Left renal cortex interstitium (tissue), 4 donors: ENCODE results near the gene ITPKB. TPM values are rescaled to one million over a fixed set of nuclear protein-coding genes. Genes with fewer than 3 reads are reported as not detected.
A peak's percentile ranks its signal among the peaks of the same experiment; 100 is the strongest.

Source experiments
- DNase-seq, 4 donors: peaks; one replicate each; pipeline ENCODE4 v3.0.0-alpha.2; 2013; ENCODE audit warnings: low read depth in 4 of 4, low spot score in 2 of 4, missing footprints in 1 of 4
- polyA plus RNA-seq, 4 donors: library from polyadenylated mRNA; unstranded; fragments of 120-200 nt; gene quantifications; one replicate each; pipeline ENCODE4 v1.2.1, GENCODE V29; 2013; ENCODE audit not compliant: insufficient read length in 4 of 4

The ITPKB gene
- polyA plus RNA-seq, 4 donors, result 22.4 to 28.6 (median 25.4) TPM

DNA sequence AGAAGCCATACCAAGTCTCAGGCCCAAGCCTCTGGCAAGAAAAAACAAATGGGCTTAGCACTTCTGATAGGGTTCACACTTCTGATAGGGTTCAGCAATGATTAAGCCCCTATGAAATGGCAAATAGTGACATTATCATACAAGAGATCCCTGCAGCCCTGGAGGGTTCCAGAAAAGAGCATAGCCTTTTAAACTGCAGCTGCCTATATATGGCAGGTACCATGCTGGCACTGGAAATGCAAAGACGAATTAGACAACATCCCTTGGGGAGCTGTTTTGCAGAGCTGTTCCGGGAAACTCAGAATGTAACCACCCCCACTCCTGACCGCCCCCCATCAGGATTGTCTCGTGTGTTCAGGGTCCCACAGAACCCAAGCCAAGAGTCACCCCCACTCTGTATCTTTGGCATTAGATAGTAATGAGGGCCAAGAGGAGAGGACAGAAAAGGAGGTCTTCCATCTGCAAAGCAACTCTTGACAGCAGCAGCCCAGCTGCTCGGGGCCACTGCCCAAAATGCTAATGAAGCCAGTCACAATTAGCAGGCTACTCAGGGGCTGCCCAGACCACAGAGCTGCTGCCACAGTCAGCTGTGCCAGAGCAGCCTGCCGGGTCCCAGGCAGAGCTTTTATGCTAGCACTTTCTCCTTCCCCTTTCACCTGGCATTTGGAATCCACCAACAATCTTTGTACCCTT is 50.9 kb downstream of the ITPKB start:
- DNase-seq, result no peak

DNA sequence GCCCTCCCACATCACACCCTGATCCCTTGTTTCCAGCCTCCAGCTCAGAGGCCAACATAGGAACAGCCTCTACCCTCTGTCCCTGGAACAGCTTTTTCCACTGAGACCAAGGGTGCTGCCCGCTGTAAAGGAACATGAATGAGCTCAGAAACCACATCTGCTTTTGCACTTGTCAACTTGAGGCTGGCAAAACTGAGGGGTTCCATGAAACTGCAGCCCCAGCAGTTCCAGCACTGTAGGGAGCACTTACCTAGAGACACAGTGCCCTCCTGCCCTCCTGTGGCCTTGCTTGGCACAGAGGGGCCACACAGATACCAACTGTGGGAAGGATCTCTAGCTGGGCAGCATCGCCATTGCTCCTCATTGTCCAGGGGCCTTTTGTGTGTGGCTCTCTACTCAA is 51.7 kb downstream of the ITPKB start:
- no peak for DNase-seq

DNA sequence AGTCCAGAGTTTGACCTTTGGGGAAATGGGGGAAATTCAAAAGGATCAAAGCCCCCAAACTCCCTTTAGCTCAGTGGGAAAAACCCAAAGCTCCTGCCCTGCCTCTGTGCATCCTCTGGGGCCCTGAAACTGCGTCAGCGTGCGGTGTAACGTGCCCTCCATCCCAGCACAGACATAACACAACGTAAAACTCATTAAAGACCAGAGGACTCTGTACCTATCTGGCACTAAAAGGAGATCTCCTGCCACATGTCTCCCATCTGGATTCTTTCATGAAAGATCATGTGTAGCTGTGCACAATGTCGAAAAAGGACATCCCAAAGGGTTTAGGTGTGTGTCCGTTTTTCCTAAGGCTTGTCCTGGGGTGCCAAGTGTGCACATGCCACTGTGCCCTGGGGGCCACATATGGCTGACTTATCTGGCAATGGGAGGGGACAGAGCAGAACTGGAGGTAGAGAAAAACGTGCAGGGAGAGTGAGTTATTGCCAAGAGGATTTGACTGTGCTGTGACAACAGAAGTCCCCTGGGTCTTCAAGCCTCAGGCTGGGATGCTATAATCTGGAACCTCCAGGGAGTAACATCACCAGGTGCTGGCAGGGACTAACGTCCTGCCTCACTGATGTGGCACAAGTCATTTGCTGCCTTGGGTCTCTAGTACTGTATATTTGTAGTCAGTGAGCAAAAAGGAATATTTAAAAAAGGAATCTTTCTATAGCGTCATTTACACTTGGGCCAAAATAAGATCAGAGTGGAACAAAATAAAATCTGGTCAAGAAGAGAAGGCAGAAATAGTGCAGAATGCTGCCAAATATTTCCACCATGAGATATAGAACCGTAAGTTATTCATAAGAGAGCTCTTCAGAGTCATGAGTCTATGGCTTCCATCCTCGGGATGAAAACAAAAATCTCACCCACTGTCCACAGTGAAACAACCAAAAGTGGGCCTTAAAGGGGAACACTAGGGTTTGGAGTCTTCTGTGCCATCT is 52.3 kb downstream of the ITPKB start:
- DNase-seq, result no peak

DNA sequence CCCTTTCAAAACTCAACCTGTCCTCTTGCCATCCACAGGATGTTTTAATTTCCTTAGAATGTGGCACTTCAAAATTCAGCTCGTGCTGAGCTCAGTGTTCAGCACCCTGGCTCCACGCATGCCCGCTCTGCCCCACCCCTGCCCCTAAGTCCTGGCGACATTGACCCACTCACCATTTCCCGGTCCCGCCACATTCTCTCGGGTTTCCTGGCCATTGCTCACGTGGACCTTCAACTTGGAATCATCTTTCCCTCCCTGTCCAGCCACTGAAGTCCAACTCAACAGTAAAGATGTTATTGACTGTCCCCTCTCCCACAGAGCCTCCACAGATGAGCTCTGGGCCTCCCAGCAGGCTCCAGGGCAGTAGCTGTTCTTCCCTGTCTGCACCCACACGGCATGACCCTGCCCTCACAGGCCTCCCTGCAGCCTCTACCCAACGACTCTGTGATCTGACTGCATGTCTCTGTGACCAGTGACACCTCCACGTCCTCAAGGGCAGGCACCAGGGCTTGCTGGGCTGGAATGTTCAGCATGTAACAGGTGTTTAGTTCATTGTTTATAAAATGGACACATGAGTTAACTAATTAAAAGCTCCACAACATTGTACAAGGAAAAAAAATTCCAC is 53.8 kb downstream of the ITPKB start:
- DNase-seq, result no peak

DNA sequence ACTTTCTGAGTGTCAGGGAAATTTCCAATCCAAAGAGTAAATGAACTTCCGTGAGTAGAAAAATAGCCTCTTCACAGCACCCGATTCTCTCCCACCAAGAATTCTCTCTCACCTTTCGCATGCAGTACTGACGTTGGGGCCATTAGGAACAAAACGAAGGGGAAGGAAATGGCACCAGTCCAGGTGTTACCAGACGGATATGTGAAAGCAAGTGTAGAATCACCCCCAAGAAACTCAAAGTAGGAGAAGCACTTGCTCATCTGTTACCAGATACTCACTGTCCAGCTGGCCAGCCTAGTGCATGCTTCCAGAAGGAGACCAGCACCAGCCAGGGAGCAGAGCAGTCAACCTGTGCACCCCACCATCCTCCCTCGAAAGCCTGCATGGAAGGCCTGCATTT is 55.1 kb downstream of the ITPKB start:
- DNase-seq, result no peak

DNA sequence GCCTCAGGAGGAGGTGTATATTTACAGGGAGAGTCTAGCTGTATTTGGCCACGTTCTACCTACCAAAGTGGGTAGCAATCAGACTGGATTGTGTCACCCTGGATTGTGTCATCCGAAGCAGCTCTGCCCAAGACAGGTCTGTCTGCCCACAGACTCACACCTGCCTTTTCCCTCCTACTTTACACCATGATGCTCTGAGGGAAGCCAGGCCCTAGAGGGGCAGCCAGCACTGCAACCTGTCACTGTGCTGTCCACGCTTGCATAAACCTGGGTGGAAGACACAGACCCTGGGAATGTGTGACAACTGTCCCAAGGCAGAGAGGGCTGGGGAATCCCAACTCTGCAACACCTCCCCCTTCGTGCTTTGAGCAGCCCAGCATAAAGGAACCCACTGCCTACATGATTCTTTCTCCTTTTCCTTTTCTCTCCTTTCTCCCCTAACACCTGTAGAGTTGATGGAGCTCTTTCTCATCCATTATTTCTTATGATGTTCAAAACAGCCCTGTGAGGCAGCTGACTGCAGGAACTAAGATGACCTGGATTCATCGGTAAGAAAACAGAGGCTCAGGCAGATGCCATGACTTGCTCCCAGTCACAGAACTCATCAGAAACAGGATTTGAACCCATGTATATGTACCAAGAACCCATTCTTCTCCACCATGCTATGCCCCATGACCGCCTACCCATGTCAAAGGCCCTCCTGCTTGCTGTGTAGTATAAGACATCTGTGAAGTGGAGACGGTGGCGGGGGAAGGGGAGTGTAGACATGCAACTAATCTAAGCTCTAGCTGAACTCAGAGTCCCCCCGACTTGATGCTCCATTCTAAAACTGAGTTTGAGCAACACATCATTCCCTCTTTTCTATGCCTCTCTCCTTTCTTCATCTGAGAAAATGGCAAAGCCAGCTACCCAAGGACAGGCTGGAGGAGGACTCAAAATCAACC is 55.9 kb downstream of the ITPKB start:
- no peak for DNase-seq

DNA sequence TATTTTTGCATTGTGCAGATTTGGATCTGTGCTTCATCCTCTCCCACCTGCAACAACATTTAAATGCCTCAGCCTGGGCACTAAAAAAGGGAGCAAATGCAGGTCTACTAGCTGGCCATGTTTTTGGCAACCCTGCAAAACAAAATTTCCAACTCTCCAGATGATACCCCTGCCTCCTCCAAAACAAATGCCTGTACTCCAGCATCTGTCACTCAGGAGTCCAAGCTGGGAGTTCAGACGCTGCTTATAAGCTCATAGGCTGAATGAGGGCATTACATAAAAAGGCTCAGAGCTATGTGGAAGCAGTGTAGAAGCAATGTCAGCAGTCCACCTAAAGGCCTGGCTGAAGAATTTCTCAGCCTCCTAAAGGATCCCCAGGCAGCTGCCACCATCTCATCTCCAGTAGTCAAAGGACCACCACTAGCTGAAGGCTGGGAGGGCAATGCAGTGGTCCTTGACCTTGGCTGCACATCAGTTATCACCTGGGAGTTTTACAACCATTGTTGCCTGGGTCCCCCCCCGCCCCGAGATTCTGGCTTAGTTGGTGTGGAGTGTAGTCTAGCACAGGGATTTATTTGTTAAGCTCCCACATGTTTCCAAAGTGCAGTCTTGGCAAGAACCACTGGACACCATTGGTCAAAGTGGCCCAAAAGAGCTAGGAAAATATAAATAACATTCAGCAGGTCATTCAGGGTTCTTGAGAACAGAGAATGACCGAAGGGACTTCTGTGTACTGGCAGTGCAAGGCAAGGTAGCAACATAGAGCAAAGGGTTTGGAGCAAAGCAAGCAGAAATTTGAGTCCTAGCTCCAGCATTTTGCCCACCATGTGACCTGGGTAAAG is 57.2 kb downstream of the ITPKB start:
- no peak for DNase-seq

DNA sequence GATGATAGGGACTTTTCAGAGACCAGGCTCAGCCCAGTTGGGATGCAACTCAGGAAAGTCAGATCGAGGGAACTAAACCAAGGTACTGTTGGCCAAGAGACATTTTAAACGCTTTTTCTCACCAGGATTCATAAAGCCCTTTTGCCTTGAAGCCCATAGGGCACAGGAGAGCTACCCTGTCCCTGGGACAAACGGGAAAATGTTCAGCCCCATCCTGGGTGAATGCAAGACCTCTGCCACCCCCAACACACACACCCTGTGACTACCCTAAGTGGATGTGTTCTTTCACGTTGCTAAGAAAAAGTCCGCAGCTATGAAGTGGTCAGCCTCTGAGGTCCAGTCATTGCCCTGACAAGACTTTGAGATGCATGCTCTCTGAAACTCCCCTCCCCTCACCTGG is 58.4 kb downstream of the ITPKB start:
- DNase-seq, result no peak

DNA sequence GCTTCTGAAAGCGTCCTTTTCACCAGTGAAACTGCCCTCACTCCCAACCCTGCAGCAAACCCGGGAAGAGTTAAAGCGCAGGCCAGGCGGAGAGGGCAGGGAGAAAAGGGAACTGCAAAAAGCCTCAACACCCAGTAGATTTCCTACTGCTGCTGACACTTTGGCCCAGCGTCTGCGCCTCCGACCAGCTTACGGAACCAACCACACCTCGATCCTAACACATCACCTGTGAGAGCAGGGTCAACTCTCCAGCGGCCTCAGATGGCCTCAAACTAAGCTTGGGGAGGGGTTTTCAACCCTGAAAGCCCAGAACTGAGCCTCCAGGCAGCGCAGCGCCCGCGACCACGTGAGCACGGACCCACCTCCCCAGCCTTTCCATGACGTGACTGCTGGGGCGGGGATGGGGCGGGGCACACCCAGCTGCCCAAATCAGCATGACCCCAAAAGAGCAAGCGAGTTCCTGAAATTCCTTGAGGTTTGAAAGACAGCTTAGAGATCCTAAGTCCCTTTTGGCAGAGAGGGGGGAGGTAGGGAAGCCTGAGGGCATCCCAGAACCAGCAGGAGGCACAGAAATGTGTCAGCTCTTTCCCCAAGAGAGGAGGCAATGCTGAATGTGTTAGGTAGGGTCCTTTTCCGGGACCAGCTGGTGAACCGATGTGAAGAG is 59.1 kb downstream of the ITPKB start:
- DNase-seq, result peak in 3 of 4 donors; percentile 70 to 79 (median 76)

DNA sequence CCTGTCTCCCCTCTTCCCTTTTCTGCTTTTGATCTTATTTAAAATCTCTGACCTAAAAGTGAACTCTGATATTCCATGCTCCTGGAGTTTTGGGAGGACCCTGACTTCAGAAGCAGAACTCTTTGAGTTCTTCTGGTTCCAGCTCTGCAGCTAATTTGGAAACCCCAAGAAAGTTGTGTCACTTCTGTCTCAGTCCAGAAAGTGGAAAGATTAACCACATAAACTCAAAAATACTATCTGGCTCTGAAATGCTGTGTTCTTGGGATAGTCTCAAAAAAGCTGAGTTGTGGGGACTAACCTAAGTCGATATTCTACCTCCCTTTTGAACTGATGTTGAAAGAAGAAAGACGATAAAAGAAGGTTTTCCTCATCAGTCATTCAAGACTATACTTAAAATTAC is 59.8 kb downstream of the ITPKB start:
- no peak for DNase-seq

DNA sequence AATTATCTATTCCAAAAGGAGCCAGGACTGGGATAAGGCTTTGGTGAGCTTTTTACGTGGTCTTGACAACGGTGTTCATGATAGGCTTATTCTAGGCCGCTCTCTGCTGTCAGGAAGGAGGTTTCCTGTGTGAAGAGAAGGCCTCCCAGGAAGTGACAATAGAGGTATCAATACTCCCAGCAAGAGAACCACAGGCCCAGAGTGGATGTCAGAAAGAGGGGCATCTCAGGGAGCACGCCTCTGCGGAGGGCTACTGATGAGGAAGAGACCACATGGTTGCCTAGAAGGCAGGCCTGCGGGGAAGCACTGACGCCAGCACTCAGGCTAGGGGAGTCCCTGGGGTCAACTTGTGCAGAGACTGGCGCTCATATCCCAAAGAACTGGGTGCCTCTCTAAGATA is 60.4 kb downstream of the ITPKB start:
- DNase-seq, result no peak

DNA sequence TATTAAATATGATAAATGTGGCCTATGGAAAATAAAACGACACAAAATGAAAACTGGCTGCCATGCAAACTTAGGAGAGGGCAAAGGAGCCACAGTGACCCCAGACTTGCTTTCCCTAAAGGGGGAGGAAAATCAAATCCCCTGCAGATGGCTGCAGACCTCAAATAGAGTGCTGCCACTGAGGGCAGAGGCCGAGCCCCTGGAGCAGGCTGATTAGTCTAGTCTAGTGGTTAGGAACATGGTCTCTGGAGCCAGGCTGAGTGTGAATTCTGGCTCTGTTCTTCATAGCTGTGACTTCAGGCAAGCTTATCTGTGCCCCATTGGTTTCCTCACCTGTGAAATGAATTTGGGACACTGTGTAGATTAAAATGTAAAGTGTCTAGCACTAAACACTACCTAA is 60.8 kb downstream of the ITPKB start:
- no peak for DNase-seq

DNA sequence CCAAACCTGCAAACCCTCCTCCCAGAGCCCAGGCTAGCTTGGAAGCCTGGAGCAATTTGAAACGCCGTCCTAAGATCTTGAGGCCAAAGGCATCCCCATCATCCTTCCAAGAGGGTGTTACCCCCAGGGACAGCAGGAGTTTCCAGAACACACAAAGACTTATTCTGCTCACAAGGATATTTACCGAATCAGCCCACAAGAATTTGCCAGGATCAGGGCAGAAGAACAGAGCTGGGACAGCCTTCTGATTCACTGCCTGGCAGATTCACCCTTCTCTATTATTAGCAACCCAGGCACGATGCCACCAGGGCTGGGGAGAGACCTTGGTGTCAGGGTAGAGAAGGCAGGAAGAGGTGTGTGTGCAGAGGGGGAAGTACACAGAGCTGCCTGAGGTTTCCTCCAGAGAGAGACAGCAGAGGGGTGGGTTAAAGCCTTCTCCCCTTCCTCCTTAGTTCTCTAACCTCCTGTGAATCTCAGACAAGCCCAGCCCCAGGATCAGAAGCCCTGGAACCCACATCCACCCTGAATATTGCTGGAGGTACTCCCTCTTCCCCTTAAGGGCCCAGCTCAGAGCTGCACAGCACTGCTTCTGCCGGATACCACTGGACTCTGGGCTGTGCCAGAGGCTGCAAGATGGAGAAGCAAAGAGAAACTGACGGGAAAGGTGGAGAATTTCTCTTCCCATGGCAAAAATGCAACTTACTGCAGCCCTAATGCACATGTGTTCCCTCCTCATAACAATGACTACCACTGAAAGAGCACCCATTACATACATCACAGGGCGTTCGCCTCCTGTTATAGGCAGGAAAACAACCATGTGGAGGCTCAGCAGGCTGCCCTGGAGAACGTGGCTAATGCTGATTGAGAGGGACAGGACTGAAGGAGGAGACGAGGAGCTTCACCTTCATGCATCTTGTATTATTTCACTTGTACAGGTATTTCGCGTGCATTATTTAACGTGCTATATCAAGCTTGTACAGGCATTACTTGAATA is 61.8 kb downstream of the ITPKB start:
- no peak for DNase-seq

DNA sequence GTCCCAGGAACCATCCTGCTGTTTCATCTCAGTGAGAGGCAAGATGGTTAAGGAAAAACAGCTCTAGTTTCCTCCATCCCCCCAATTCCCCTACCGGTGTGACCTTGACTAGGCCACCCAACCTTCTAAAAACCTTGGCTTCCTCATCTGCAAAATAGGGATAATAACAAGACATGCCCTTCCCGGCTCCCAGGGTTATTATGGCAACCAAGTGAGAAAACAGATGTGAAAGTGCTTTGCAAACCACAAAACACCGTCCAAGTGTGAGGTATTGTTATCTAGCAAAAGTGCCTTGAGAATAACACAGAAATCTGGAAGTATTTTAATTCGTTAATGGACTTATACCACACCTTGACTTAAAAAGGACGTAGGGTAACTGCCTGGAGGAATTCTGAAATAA is 62.7 kb downstream of the ITPKB start:
- no peak for DNase-seq

DNA sequence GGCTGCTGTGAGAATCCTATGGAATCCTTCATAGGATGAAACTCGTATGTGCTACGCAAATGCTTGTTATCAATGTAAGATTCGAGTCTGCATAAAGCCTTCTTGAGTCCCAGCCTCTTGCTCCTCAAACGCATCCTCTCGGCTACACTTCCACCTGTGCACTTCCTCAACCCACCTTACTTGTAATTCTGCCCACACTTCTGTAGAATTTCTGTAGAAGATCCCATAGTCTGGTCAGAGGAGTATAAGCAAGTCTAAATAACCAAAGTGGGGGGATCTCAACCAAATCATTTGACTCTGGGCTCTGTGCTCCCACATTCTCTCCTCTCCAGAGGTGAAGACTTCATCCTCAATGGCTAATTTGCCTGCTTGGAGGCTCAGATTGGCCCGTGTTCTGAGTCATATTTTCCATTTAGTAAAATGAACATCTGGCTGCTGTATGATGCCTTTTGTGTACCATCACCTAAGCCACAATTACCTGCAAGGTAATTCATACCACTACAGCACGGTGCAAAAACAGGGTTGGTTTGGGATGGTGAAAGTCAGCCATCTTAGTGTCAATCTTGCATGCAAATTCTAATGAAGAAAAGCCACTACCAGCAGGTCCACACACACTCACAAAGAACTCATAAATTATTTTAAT is 63.2 kb downstream of the ITPKB start:
- DNase-seq, result no peak

DNA sequence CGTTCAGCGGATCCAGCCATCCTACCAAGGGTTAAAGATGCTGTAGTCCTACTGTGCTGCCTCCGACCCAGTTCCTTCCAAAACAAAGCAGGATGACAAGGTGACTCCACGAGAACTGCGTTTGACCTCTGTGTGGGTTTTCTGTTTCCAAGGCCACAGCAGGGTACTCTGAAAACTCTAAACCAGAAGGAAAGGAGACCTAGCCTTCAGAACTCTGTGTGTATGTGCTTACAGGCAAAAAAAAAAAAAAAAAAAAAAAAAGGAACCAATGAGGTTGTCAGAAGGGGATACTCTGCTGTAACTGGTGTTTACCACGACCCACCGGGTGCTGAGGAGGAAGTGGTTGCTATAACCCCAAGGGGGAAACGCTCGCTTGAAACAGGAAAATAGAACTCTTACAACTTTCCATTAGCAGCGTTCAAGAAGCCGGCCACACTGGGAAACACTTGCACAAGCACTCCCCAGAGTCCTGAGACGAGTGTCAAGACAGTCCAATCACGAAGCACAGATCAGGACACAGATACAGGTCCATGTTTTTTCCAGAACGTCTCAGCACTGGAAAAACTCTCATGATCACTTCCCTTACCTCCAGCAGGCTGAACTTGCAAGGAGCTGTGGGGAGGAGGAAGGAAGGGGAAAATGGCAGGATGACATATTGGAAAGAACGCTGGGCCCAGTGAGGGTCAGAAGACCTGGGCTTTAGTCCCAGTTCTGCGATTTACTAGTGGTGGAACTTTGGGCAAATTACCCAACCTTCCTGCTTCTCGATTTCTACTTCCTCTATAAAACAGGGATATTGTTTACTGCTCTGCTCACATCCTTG is 64.0 kb downstream of the ITPKB start:
- no peak for DNase-seq
